OCI-M2 (cell line): ENCODE measurements around the gene FAM163B.

ENCODE experiments used
- DNase-seq: peaks from one replicate; lab custom pipeline; 2025; ENCODE audit not compliant: unreplicated experiment; lab: John Stamatoyannopoulos, UW

FAM163B gene

GRCh38 chr9:133618726-133619125 is 9.5 kb upstream of the FAM163B start:
- DNase-seq: no peak

- DNase-seq: no peak
These were observed 7.6 kb upstream of the FAM163B start for GRCh38 chr9:133616643-133617405.

GRCh38 chr9:133615606-133616188 is 6.5 kb upstream of the FAM163B start:
- DNase-seq: no peak

GRCh38 chr9:133615186-133615585 is 6.0 kb upstream of the FAM163B start:
- no peak for DNase-seq

GRCh38 chr9:133614678-133615077 is 5.5 kb upstream of the FAM163B start:
- DNase-seq: no peak

GRCh38 chr9:133614056-133614455 is 4.9 kb upstream of the FAM163B start:
- DNase-seq: no peak

GRCh38 chr9:133613432-133613831 is 4.2 kb upstream of the FAM163B start:
- DNase-seq: no peak

- DNase-seq: no peak
These were observed 3.6 kb upstream of the FAM163B start for GRCh38 chr9:133612816-133613215.

- no peak for DNase-seq
These were observed 2.9 kb upstream of the FAM163B start for GRCh38 chr9:133612051-133612450.

GRCh38 chr9:133610845-133611244 is 1.7 kb upstream of the FAM163B start:
- DNase-seq: no peak

- DNase-seq: no peak
These were observed 300 bp downstream of the FAM163B start for GRCh38 chr9:133608889-133609288.

- DNase-seq: no peak
These were observed 807 bp downstream of the FAM163B start for GRCh38 chr9:133608382-133608781.

- no peak for DNase-seq
These were observed 1.2 kb downstream of the FAM163B start for GRCh38 chr9:133607976-133608375.

GRCh38 chr9:133607381-133607780 is 1.8 kb downstream of the FAM163B start:
- no peak for DNase-seq

- DNase-seq: no peak
These were observed 2.5 kb downstream of the FAM163B start for GRCh38 chr9:133606708-133607025.

GRCh38 chr9:133605856-133606707 is 3.1 kb downstream of the FAM163B start:
- DNase-seq: no peak

- no peak for DNase-seq
These were observed 3.7 kb downstream of the FAM163B start for GRCh38 chr9:133605446-133605845.

- no peak for DNase-seq
These were observed 4.3 kb downstream of the FAM163B start for GRCh38 chr9:133604856-133605255.

GRCh38 chr9:133604214-133604613 is 5.0 kb downstream of the FAM163B start:
- no peak for DNase-seq

GRCh38 chr9:133603135-133603927 is 5.9 kb downstream of the FAM163B start:
- DNase-seq: no peak

GRCh38 chr9:133602277-133602676 is 6.9 kb downstream of the FAM163B start:
- no peak for DNase-seq
